ENCODE measurements around the gene ALX4. TPM values are rescaled to one million over a fixed set of nuclear protein-coding genes. Genes with fewer than 3 reads are reported as not detected.

ALX4 gene
- total RNA-seq, 4 donors from 2014 or later = not detected

GRCh38 chr11:44334356-44335004 is 24.5 kb upstream of the ALX4 start:
- TF ChIP-seq POLR2A (IDR thresholded peaks at IDR 0.05) (no peak), CTCF (IDR thresholded peaks at IDR 0.05) (no peak)
- no peak overlapping the region for H3K4me3 ChIP-seq
- peaks cover 0 to 4% of the 10 kb centered on the region in 2 donors for H3K27me3 ChIP-seq

GRCh38 chr11:44333271-44334218 is 23.6 kb upstream of the ALX4 start:
- Histone ChIP-seq H3K27ac (no peak overlapping the region), H3K9me3 (no peaks in the 10 kb centered on the region), H3K4me3 (no peak overlapping the region), H3K4me1 (no peaks in the 10 kb centered on the region), H3K36me3 (no peaks in the 10 kb centered on the region), H3K27me3 (peaks cover 0 to 4% of the 10 kb centered on the region in 2 donors)
- TF ChIP-seq CTCF (IDR thresholded peaks at IDR 0.05) (no peak), POLR2A (IDR thresholded peaks at IDR 0.05) (no peak)
- no peak for DNase-seq

More at GRCh38 chr11:44334356-44335004, 24.5 kb upstream of the ALX4 start:
- Histone ChIP-seq H3K36me3 (no peaks in the 10 kb centered on the region), H3K4me1 (no peaks in the 10 kb centered on the region), H3K9me3 (no peaks in the 10 kb centered on the region), H3K27ac (no peak overlapping the region)
- DNase-seq = no peak

- peaks cover 0 to 4% of the 10 kb centered on the region in 2 donors for H3K27me3 ChIP-seq
Measured at GRCh38 chr11:44332665-44333064, 22.7 kb upstream of the ALX4 start.

GRCh38 chr11:44329472-44330230 is 19.7 kb upstream of the ALX4 start:
- Histone ChIP-seq H3K4me1 (no peaks in the 10 kb centered on the region), H3K27me3 (peaks cover 0 to 5% of the 10 kb centered on the region in 2 donors), H3K36me3 (no peaks in the 10 kb centered on the region), H3K4me3 (no peak overlapping the region), H3K27ac (no peak overlapping the region), H3K9me3 (no peaks in the 10 kb centered on the region)
- TF ChIP-seq POLR2A (IDR thresholded peaks at IDR 0.05) (no peak), CTCF (IDR thresholded peaks at IDR 0.05) (no peak)
- DNase-seq = no peak

More at GRCh38 chr11:44332665-44333064, 22.7 kb upstream of the ALX4 start:
- TF ChIP-seq CTCF (IDR thresholded peaks at IDR 0.05) = no peak
- no peak for DNase-seq
- H3K36me3 ChIP-seq = no peaks in the 10 kb centered on the region
- H3K4me1 ChIP-seq = no peaks in the 10 kb centered on the region
- H3K27ac ChIP-seq = no peak overlapping the region
- no peaks in the 10 kb centered on the region for H3K9me3 ChIP-seq
- H3K4me3 ChIP-seq = no peak overlapping the region

GRCh38 chr11:44328138-44328660 is 18.3 kb upstream of the ALX4 start:
- Histone ChIP-seq H3K4me1 (no peaks in the 10 kb centered on the region), H3K27me3 (peaks cover 0 to 5% of the 10 kb centered on the region in 2 donors), H3K27ac (no peak overlapping the region), H3K4me3 (no peak overlapping the region), H3K36me3 (no peaks in the 10 kb centered on the region), H3K9me3 (no peaks in the 10 kb centered on the region)
- DNase-seq = no peak
- no peak for TF ChIP-seq CTCF (IDR thresholded peaks at IDR 0.05)
- no peak for TF ChIP-seq POLR2A (IDR thresholded peaks at IDR 0.05)

Data from Peyer's patch (tissue), 4 donors.